HepG2 (cell line): ENCODE measurements around the gene PRKG1. TPM values are rescaled to one million over a fixed set of nuclear protein-coding genes. Genes with fewer than 3 reads are reported as not detected.

Experiments
- ATAC-seq: fragments of 200-7000 bp; cut with Tn5 transposase; 3 replicates; pipeline ENCODE4 v1.9.1; 2020; ENCODE audit warnings: mild to moderate bottlenecking, moderate library complexity
- BruUV-seq: library from RNA; stranded (reverse); fragments of 400-500 nt; replicated peaks from 2 replicates; lab custom pipeline; 2021; lab: Mats Ljungman, UMichigan
- CTCF ChIA-PET: fragments of 300-600 bp; formaldehyde crosslinking; extraction: SDS; loops from one replicate; lab custom pipeline; 2021; ENCODE audit warnings: low total read pairs, inconsistent platforms, low intra/inter-chr PET ratio; lab: Yijun Ruan, JAX
- POLR2A ChIA-PET: fragments of 350-600 bp; sonication (Branson Sonifier 250); formaldehyde crosslinking; loops from one replicate; lab custom pipeline; 2020; ENCODE audit warnings: antibody characterized with exemption, inconsistent platforms; lab: Yijun Ruan, JAX
- DNase-seq: peaks from one replicate; pipeline ENCODE4 v3.0.0-alpha.2; 2015; ENCODE audit warnings: low spot score
- FAIRE-seq: peaks from 3 replicates; lab custom pipeline; 2011; peaks lifted over from hg19 to GRCh38; lab: Jason Lieb, UNC
- H2AFZ ChIP-seq: one replicate; pipeline ENCODE4 v1.6.1; 2011; ENCODE audit warnings: low read length, inconsistent platforms
- H3K27ac ChIP-seq: fragments of 300-600 bp; 3 replicates; pipeline ENCODE4 v1.8.0; 2011; ENCODE audit warnings: mixed run types, mild to moderate bottlenecking, mixed read lengths, low read length, inconsistent platforms; ENCODE audit not compliant: insufficient read depth; ENCODE audit errors: extremely low read length
- H3K27me3 ChIP-seq, 2 experiments: fragments of 200-600 bp in 1 of 2; 2 replicates in 1 of 2; 3 replicates in 1 of 2; pipeline versions ENCODE4 v1.6.0 to v1.8.0; 2011; ENCODE audit warnings: low read length in 2 of 2, mild to moderate bottlenecking in 2 of 2, moderate library complexity in 2 of 2, inconsistent platforms in 1 of 2; ENCODE audit not compliant: insufficient read depth in 2 of 2, control insufficient read depth in 1 of 2
- H3K36me3 ChIP-seq, 2 experiments: fragments of 200-600 bp in 1 of 2; replicated peaks in 1 of 2; 2 replicates in 1 of 2; 3 replicates in 1 of 2; pipeline versions ENCODE4 v1.5.1 to v1.8.0; 2011; ENCODE audit warnings: low read length in 2 of 2, inconsistent platforms in 1 of 2; ENCODE audit not compliant: insufficient read depth in 2 of 2, control insufficient read depth in 1 of 2
- H3K4me1 ChIP-seq: 2 replicates; pipeline ENCODE4 v1.5.1; 2012; ENCODE audit warnings: low read length, inconsistent platforms; ENCODE audit not compliant: insufficient read depth
- H3K4me2 ChIP-seq: 2 replicates; pipeline ENCODE4 v1.6.0; 2011; ENCODE audit warnings: low read depth, low read length, inconsistent platforms
- H3K4me3 ChIP-seq, 3 experiments: fragments of 200-600 bp in 1 of 3; sonication (generic), shearing (Covaris generic) in 1 of 3; replicated peaks in 1 of 3; 2 replicates each; pipeline ENCODE4 v1.5.1; 2011 to 2016; ENCODE audit warnings: low read length in 3 of 3, inconsistent platforms in 2 of 3, low read depth in 2 of 3, mild to moderate bottlenecking in 2 of 3, control low read depth in 1 of 3, mixed read lengths in 1 of 3; ENCODE audit not compliant: insufficient read depth in 1 of 3
- H3K79me2 ChIP-seq: one replicate; pipeline ENCODE4 v1.6.1; 2011; ENCODE audit warnings: low read length, inconsistent platforms; ENCODE audit not compliant: insufficient read depth
- H3K9ac ChIP-seq: 2 replicates; pipeline ENCODE4 v1.6.0; 2011; ENCODE audit warnings: mild to moderate bottlenecking, low read depth, low read length, inconsistent platforms; ENCODE audit not compliant: insufficient read depth
- H3K9me3 ChIP-seq: 2 replicates; pipeline ENCODE4 v1.5.1; 2012; ENCODE audit warnings: mild to moderate bottlenecking, low read length
- H4K20me1 ChIP-seq: 2 replicates; pipeline ENCODE4 v1.6.0; 2011; ENCODE audit warnings: inconsistent platforms, mild to moderate bottlenecking, low read length, moderate library complexity; ENCODE audit not compliant: insufficient read depth
- BCL6 ChIP-seq: IDR thresholded peaks from 2 replicates; pipeline ENCODE4 v1.6.1; 2016; ENCODE audit warnings: missing genetic modification reagents, missing compliant biosample characterization
- CBFB ChIP-seq: sonication (generic); formaldehyde crosslinking; IDR thresholded peaks from 2 replicates; pipeline ENCODE4 v1.4.0; 2020; ENCODE audit warnings: missing genetic modification reagents
- EEA1 ChIP-seq: sonication (generic); formaldehyde crosslinking; IDR thresholded peaks from 2 replicates; pipeline ENCODE4 v1.5.1; 2020; ENCODE audit warnings: mild to moderate bottlenecking, missing genetic modification reagents, borderline replicate concordance
- ETV5 ChIP-seq: IDR thresholded peaks from 2 replicates; pipeline ENCODE4 v1.6.1; 2018; ENCODE audit warnings: missing biosample characterization, missing genetic modification reagents, inconsistent platforms, borderline replicate concordance
- JUNB ChIP-seq: sonication (generic); formaldehyde crosslinking; IDR thresholded peaks from 2 replicates; pipeline ENCODE4 v1.8.0; 2022; ENCODE audit warnings: missing genetic modification reagents, mild to moderate bottlenecking, borderline replicate concordance
- KLF9 ChIP-seq: IDR thresholded peaks from 2 replicates; pipeline ENCODE4 v1.6.1; 2016; ENCODE audit warnings: low read depth
- MBNL3 ChIP-seq: fragments of 250-450 bp; sonication (Bioruptor Pico); conservative IDR thresholded peaks from 2 replicates; pipeline ENCODE4 v1.8.0; 2022; ENCODE audit warnings: mild to moderate bottlenecking, inconsistent platforms
- NFYB ChIP-seq: sonication (generic); formaldehyde crosslinking; IDR thresholded peaks from 2 replicates; pipeline ENCODE4 v1.4.0; 2020; ENCODE audit warnings: missing genetic modification reagents
- PHF20 ChIP-seq: sonication (generic); formaldehyde crosslinking; IDR thresholded peaks from 2 replicates; pipeline ENCODE4 v1.5.0; 2020; ENCODE audit warnings: mild to moderate bottlenecking, missing genetic modification reagents
- PRPF4 ChIP-seq: fragments of 200-400 bp; formaldehyde crosslinking; IDR thresholded peaks from 2 replicates; pipeline ENCODE4 v1.6.1; 2016; ENCODE audit warnings: low read length, low read depth; ENCODE audit not compliant: poor library complexity, severe bottlenecking
- RAD51 ChIP-seq: fragments of 450-650 bp; IDR thresholded peaks from 2 replicates; pipeline ENCODE4 v1.6.1; 2016; ENCODE audit warnings: borderline replicate concordance
- STAG1 ChIP-seq: sonication (generic); formaldehyde crosslinking; IDR thresholded peaks from 2 replicates; pipeline ENCODE4 v1.4.0; 2020; ENCODE audit warnings: missing genetic modification reagents
- ZFX ChIP-seq: sonication (generic); formaldehyde crosslinking; IDR thresholded peaks from 2 replicates; pipeline ENCODE4 v1.4.0; 2020; ENCODE audit warnings: mild to moderate bottlenecking, low read depth, missing genetic modification reagents, moderate library complexity
- ZNF282 ChIP-seq: fragments of 450-650 bp; IDR thresholded peaks from 2 replicates; pipeline ENCODE4 v1.6.1; 2018; ENCODE audit not compliant: partially characterized antibody
- ZNF451 ChIP-seq: sonication (generic); formaldehyde crosslinking; IDR thresholded peaks from 2 replicates; pipeline ENCODE4 v1.5.0; 2020; ENCODE audit warnings: mild to moderate bottlenecking, missing genetic modification reagents
- ZNF496 ChIP-seq: sonication (generic); formaldehyde crosslinking; IDR thresholded peaks from 2 replicates; pipeline ENCODE4 v1.8.1; 2023; ENCODE audit warnings: mild to moderate bottlenecking, moderate library complexity, missing genetic modification reagents; ENCODE audit not compliant: insufficient replicate concordance
- ZNF563 ChIP-seq: sonication (generic); formaldehyde crosslinking; IDR thresholded peaks from 2 replicates; pipeline ENCODE4 v1.8.0; 2022; ENCODE audit warnings: mild to moderate bottlenecking, moderate library complexity, missing genetic modification reagents
- ZNF672 ChIP-seq: sonication (generic); formaldehyde crosslinking; IDR thresholded peaks from 2 replicates; pipeline ENCODE4 v1.8.1; 2022; ENCODE audit warnings: missing genetic modification reagents
- ZNF891 ChIP-seq: sonication (generic); formaldehyde crosslinking; IDR thresholded peaks from 2 replicates; pipeline ENCODE4 v1.5.0; 2020; ENCODE audit warnings: mild to moderate bottlenecking, missing genetic modification reagents
- ZSCAN25 ChIP-seq: sonication (generic); formaldehyde crosslinking; IDR thresholded peaks from 2 replicates; pipeline ENCODE4 v1.8.0; 2022; ENCODE audit warnings: mild to moderate bottlenecking, missing genetic modification reagents
- WGBS: methylation state at CpG from one replicate; pipeline ENCODE4 v1.1.6; 2017; ENCODE audit warnings: low lambda C conversion rate; 5-methylcytosine and 5-hydroxymethylcytosine counted together
- in situ Hi-C: cut with HindIII; loops from 2 replicates; pipeline ENCODE4 v1.10.0; 2017; ENCODE audit warnings: low pct_unique_long_range_greater_than_20kb; ENCODE audit not compliant: extremely low pct_ligation_motif_present
- intact Hi-C: fragments of 100-400 bp; cut with micrococcal nuclease; formaldehyde crosslinking; loops from one replicate; pipeline ENCODE4 v1.10.0; 2022; ENCODE audit not compliant: unreplicated experiment
- polyA plus RNA-seq, 8 experiments: library from polyadenylated mRNA; depleted of rRNA in 3 of 8; stranded (reverse) in 7 of 8; unstranded in 1 of 8; fragments of >200 nt; fragmentation: Illumina TruSeq in 4 of 8; extraction: Trizol in 4 of 8; gene quantifications; 2 replicates each; pipeline versions ENCODE4 v1.2.1 to v1.2.3, GENCODE V29; 2011 to 2016; ENCODE audit warnings: low read depth in 4 of 8, missing spikeins in 1 of 8, mixed read lengths in 1 of 8; ENCODE audit not compliant: insufficient read depth in 1 of 8
- total RNA-seq, 5 experiments: library from RNA; depleted of rRNA; stranded (reverse); fragments of >200 nt; fragmentation: Illumina TruSeq; extraction: Trizol; gene quantifications; 2 replicates each; pipeline ENCODE4 v1.2.3, GENCODE V29; 2016; ENCODE audit warnings: low read depth in 1 of 5
- TF ChIP-seq, protein P1 (sequence below): IDR thresholded peaks from 2 replicates; pipeline ENCODE4 v1.6.1; 2016; ENCODE audit warnings: low read depth, borderline replicate concordance
- TF ChIP-seq, protein P2 (sequence below): sonication (generic); formaldehyde crosslinking; IDR thresholded peaks from 2 replicates; pipeline ENCODE4 v1.8.0; 2023; ENCODE audit warnings: mild to moderate bottlenecking, missing genetic modification reagents

The PRKG1 gene
- total and polyA plus RNA-seq, 2 of the 13 experiments (the other 11 are each of a cell fraction or from before 2014, with no cell fraction given), result 0.01 TPM; not detected in 1

DNA sequence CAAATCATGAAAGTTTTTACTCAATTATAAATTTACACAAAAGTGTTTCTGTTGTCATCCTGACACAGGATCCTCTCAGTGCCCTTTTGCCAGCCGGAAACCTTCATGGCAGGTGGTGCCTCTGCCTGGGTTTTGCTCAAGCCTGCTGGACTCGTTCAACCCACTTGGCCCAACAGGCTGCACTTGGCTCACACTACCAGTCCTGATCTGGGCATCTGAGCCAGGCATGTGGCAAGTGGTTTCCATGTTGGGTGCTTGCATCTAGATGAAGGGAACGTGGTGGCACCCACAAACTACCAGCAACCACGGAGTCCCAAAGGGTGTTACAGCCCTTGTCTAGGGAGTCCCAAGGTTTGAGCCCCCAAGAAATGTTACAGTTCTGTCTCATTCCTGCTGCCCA lies 787.4 kb downstream of the PRKG1 start:
- BruUV-seq, result no TSS peak
- DNase-seq, result no peak
- 2% methylated on average over 4 of the region's 4 CpGs for WGBS
- H2AFZ ChIP-seq, result no peak overlapping the region
- CTCF ChIA-PET, result no interaction called here
- no peaks in the 10 kb centered on the region for H3K4me1 ChIP-seq
- TF ChIP-seq KLF9 (no peak), ZFX (CRISPR knock-in tag) (no peak), ZSCAN25 (no peak), PRPF4 (no peak), CBFB (no peak), BCL6 (CRISPR knock-in tag) (no peak), ZNF451 (no peak), RAD51 (no peak)
- H3K27me3 ChIP-seq, result no peaks in the 10 kb centered on the region
- in situ Hi-C loops (no loop called here), intact Hi-C loops (no loop called here)
- no peaks in the 10 kb centered on the region for H4K20me1 ChIP-seq
- H3K4me3 ChIP-seq, result no peak overlapping the region
- no peak for FAIRE-seq
- no peaks in the 10 kb centered on the region for H3K79me2 ChIP-seq
- H3K9me3 ChIP-seq, result no peaks in the 10 kb centered on the region
- no peak for ATAC-seq
- POLR2A ChIA-PET, result no interaction called here
- no peak overlapping the region for H3K4me2 ChIP-seq
- no peaks in the 10 kb centered on the region for H3K36me3 ChIP-seq
- H3K27ac ChIP-seq, result no peak overlapping the region
- H3K9ac ChIP-seq, result no peak overlapping the region

DNA sequence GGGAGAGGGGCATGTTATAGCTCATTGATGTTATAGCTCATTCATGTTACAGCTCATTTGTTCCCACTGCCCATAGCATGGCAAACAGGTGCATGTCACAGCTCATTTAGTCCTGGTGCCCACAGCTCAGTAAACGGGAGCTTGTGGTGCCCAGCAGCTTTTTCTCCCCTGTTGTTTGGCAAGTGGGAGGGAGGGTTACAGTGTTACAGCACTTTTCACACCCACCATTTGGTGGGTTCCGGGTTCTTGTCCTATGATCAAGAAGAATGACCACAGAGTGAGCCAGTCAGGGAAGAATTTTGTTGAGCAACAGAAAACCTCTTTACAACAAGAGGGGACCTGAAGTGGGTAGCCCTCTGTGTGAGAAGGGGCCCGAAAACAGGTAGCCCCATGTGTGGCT lies 787.9 kb downstream of the PRKG1 start:
- WGBS, result 0% methylated on average over 3 of the region's 3 CpGs
- Histone ChIP-seq H3K79me2 (no peaks in the 10 kb centered on the region), H3K4me1 (no peaks in the 10 kb centered on the region), H3K27ac (no peak overlapping the region), H3K27me3 (no peaks in the 10 kb centered on the region), H3K9ac (no peak overlapping the region), H3K9me3 (no peaks in the 10 kb centered on the region), H3K4me2 (no peak overlapping the region), H3K4me3 (no peak overlapping the region), H2AFZ (no peak overlapping the region), H4K20me1 (no peaks in the 10 kb centered on the region), H3K36me3 (no peaks in the 10 kb centered on the region)
- CTCF ChIA-PET, result no interaction called here
- FAIRE-seq (no peak), ATAC-seq (no peak), DNase-seq (no peak)
- in situ Hi-C loops, result no loop called here
- POLR2A ChIA-PET, result no interaction called here
- BruUV-seq, result no TSS peak
- intact Hi-C loops, result no loop called here
- TF ChIP-seq STAG1 (CRISPR knock-in tag) (no peak), ZNF672 (CRISPR knock-in tag) (no peak), PHF20 (CRISPR knock-in tag) (no peak), EEA1 (no peak), ZNF496 (CRISPR knock-in tag) (no peak), MBNL3 (no peak), ZNF891 (CRISPR knock-in tag) (no peak), ZNF282 (no peak), NFYB (no peak), ETV5 (CRISPR knock-in tag) (no peak), ZNF563 (CRISPR knock-in tag) (no peak), JUNB (CRISPR knock-in tag) (no peak)
- TF ChIP-seq, protein P1, sequence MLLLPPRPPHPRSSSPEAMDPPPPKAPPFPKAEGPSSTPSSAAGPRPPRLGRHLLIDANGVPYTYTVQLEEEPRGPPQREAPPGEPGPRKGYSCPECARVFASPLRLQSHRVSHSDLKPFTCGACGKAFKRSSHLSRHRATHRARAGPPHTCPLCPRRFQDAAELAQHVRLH, result no peak
- TF ChIP-seq, protein P2, sequence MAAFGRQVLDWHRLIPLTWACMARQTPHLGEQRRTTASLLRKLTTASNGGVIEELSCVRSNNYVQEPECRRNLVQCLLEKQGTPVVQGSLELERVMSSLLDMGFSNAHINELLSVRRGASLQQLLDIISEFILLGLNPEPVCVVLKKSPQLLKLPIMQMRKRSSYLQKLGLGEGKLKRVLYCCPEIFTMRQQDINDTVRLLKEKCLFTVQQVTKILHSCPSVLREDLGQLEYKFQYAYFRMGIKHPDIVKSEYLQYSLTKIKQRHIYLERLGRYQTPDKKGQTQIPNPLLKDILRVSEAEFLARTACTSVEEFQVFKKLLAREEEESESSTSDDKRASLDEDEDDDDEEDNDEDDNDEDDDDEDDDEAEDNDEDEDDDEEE (CRISPR knock-in tag), result no peak
